GM04503 (cell line): ENCODE measurements around the gene ENPP5.

Experiments used
- DNase-seq: peaks from one replicate; pipeline ENCODE4 v3.0.0-alpha.2; 2012; ENCODE audit warnings: low read depth

ENPP5 gene, protein sequence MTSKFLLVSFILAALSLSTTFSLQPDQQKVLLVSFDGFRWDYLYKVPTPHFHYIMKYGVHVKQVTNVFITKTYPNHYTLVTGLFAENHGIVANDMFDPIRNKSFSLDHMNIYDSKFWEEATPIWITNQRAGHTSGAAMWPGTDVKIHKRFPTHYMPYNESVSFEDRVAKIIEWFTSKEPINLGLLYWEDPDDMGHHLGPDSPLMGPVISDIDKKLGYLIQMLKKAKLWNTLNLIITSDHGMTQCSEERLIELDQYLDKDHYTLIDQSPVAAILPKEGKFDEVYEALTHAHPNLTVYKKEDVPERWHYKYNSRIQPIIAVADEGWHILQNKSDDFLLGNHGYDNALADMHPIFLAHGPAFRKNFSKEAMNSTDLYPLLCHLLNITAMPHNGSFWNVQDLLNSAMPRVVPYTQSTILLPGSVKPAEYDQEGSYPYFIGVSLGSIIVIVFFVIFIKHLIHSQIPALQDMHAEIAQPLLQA

DNA sequence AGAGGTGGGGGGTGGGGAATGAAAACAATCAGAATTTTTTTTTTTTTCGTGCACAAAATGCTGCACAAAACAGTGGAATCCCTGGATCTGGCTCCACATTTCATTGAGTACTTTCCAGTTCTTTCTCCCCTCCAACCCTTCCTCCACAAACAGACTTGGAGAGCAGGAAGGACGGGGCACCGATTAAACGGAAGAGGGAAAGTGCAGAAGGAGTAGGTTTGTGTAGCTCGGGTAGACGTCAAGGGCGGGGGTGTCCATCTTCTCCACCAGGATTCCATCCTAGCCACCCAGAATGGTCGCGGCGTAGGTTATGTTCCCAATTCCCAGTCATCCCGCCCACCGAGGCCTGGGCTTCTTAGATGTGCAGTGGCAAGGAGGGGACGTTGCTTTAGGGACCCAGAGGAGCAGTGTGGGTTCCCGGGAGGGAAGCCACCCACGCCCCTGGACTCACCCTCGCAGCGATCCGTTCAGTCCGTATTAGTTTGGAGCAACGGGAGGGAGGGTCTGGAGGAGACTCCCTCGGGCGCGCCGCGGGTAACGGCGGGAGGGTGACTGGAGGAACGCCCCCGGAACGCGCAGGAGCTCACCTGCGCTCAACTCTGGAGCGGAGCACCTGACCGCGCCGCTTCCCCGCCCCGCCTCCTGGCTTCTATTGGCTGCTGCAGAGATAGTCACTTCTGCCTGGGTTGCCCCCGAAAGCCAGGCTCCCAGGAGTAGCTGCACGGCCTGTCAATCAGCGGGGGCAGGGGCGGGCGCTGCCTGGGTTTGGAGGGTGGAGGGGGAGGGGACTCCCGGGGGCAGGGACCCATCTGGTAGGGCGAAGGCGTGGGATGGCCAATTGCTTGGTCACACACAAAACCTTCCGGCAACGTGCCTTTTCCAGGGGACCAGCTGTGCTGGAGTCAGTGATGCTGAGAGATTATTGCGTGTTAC lies at the start of gene ENPP5:
TSS of gene ENPP5 (minus strand) at position 624 of the 933 bp plus-strand sequence. CDS start 2,718 bp downstream, outside the sequence.
- no peak for DNase-seq

DNA sequence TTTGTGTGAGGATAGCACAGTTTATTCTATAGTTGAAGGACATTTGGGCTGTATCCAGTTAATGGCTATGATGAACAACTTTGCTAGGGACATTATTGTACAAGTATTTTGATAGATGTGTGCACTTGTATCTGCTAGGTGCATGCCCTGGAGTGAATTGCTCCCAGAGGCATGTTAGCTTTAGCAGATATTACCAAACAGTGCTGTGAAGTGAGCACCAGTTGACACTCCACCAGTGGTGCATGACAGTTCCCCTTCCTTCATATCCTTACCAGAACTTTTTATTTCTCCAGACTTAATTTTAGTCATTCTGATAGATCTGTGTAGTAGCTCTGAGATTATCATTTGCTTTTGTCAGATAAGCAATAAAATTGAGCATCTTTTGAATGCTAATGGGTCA lies 48.9 kb upstream of the ENPP5 start:
- DNase-seq, result no peak

DNA sequence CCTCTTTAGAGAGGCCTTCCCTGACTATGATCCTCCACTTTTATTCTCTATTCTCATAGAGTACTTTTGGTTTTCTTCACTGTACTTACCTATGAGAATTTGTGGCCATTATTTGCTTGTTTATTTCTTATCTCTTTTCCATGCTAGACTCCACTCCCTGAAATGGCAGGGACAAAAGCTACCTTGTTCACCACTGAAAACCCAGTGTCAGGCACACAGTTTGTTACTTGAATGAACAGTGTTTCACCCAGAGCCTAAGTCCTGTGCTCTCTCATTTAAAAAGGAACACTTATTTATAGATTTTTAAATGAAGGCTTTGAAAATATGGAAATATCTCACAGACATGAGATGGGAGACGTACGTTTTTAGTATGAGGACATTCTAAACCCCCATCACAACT lies 47.7 kb upstream of the ENPP5 start:
- DNase-seq, result no peak

DNA sequence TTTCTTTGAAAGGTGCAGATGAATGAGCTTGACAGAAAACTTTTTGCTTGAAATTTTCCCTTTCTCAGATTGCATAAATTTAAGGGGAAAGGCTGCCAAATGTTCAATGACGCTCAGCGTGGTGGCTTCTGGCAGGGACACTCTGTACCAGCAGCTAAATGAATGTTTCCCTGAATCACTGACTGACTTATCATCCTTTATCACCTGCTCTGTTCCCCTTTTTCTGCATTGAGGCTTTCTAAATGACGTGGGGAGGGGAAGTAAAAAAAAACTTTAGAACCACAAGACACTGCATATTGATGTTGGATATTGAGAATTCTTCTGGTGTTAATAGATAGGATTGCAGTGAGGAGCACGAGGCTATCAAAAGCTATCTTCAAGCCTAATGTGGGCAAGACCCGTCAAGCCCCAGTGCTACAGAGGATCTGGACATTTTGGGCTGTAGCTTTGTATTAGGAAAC lies 46.9 kb upstream of the ENPP5 start:
- DNase-seq, result no peak

DNA sequence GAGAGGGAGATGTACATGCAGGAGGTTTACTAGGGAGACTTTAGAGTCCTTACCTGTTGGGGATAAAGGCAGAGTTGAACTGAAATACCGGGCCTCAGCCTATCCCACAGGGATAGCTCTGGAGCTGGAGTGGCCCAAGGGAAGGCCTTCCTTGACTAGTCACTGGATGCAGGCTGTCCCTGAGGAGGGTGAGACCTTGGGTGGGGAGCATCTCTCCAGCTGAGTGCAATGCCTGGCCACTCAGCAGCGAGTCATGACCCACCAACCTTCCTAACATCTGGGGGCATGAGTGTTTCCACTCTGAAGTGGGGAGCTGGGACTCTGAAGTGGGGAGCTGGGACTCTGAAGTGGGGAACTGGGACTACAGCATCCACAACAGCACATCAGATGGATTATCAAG lies 46.1 kb upstream of the ENPP5 start:
- DNase-seq, result no peak

DNA sequence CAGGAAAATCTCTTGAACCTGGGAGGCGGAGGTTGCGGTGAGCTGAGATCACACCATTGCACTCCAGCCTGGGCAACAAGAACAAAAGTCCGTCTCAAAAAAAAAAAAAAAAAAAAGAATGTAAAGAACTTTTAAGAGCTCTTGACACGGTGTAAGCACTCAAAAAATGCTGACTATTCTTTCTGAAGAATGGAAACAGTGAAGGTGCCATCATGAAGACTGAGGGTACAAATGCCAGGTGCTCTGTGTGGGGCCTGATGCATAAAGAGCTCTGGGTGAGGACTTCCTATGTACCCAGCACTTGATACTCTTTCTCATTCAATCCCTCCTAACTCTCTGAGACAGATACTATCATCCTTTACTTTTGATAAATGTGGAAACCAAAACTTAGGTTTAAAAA lies 45.0 kb upstream of the ENPP5 start:
- DNase-seq, result no peak

DNA sequence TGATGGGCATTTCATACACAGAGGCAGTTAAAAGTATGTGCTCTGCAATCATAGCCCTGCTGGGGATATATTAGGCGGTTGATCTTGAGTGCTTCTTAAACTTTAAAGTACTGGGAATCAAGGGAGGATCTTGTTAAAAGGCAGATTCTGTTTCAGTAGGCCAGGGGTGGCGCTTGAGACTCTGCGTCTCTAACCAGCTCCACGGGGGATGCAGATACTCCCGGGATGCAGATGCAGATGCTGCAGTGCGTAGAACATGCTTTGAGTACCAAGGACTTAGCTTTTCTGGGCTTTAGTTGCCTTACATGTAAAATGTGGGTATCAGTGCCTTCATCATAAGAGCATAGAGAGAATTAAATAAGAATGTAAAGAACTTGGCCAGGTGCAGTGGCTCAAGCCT lies 44.4 kb upstream of the ENPP5 start:
- no peak for DNase-seq

DNA sequence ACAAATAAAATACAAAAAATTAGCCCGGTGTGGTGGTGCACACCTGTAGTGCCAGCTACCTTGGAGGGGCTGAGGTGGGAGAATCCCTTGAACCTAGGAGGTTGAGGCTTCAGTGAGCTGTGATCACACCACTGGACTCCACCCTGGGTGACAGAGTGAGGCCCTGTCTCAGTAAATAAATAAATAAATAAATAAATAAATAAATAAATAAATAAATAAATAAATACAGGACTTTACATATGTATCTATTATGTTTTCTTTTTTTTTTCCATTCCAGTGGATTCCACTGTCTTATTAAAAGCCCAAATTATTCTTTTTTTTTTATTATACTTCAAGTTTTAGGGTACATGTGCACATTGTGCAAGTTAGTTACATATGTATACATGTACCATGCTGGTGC lies 41.1 kb upstream of the ENPP5 start:
- DNase-seq, result no peak

DNA sequence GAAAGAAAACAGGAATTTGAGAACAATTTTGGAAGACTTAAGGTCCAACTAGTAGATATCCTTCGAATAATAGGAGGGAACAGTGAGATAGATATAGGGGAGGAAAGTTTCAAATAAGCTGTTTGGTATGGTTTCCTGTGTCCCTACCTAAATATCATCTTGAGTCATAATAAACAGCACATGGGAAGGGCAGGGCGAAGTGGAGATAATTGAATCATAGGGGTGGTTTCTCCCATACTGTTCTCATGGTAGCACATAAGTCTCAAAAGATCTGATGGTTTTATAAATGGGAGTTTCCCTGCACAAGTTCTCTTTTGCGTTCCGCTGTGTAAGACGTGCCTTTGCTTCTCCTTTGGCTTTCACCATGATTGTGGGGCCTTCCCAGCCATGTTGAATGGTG lies 39.5 kb upstream of the ENPP5 start:
- no peak for DNase-seq

DNA sequence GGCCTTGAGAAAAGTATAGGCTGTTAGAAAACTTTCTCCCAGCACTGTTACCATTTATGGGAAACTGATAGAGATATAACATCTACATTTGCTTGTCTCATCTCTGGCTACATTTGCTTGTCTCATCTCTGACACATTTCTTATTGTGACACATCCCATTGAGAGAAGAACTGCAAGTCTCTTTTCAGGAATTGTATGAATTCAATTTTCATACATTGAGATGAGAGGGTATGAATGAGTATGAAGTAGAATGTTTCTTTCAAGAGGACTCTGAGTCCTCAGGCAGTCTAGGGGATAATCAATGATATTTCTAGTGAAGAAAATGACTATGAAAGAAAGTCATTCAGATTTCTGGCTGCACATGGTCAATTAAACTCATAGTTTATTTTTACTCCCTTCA lies 37.5 kb upstream of the ENPP5 start:
- DNase-seq, result no peak

DNA sequence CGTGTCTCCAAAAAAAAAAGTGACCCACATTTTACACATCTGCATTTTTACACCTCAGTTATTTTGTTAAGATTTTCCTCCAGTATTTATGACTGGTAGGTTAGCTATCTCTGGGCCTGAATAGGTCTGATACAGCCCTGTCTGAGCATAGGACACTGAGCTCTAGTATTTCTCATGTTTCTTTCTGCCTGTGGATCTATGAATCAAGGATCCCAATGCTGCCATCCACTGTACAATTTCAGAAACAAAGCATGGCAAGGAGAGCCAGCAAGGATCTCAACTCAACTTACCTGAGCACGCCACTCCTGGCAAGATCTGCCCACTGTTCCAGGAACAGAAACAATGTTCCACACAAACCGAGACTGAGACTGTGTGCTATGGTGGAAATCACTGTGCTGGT lies 36.4 kb upstream of the ENPP5 start:
- DNase-seq, result no peak

DNA sequence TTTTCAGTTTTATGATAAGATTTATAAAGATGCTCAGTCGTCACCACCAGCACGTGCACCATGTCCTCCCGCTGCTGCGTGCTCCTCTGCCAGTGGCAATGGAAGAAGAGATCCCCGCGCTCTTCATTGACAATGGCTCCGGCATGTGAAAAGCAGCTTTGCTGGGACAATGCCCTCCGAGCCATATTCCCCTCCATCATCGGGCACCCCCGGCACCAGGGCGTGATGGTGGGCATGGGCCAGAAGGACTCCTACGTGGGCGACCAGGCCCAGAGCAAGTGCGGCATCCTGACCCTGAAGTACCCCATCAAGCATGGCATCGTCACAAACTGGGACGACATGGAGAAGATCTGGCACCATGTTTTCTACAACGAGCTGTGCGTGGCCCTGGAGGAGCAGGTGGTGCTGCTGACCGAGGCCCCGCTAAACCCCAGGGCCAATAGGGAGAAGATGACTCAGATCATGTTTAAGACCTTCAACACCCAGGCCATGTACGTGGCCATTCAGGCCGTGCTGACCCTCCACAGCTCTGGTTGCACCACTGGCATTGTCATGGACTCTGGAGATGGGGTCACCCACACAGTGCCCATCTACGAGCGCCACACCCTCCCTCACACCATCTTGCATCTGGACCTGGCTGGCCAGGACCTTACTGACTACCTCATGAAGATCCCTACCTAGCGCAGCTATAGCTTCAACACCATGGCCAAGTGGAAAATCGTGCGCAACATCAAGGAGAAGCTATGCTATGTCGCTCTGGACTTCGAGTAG lies 34.3 kb upstream of the ENPP5 start:
- no peak for DNase-seq

DNA sequence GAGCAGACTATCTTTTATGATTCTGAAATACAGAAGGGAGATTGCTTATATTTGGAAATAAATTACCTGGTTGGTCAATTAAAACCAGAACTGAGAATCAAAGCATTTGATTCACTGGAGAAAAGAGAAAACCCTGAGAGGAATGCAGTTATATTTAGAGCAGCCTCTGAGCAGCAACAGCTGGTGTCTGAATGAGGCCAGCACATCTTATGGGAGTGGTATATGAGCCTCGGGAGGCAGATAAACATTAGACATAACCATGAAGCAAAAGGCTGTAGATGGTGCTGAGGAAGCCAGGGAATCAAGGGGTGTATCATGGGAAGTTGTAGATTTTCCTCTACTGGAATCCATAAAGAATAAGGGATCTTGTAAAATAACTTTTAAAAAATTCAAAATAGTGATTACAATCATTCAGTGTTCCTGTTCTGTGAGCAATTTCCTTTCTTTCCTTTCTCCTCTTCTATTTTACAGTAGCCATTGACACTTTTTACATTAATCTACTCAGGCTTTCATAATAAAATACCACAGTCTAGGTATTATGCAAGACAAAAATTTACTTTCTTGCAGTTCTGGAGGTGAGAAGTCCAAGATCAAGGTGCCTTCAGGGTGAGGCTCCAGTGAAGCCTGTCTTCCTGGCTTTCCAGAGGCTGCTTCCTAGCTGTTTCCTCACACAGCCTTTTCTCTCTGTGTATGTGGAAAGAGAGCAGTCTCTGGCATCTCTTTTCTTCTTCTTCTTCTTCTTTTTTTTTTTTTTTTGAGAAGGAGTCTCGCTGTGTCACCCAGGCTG lies 32.8 kb upstream of the ENPP5 start:
- DNase-seq, result no peak

DNA sequence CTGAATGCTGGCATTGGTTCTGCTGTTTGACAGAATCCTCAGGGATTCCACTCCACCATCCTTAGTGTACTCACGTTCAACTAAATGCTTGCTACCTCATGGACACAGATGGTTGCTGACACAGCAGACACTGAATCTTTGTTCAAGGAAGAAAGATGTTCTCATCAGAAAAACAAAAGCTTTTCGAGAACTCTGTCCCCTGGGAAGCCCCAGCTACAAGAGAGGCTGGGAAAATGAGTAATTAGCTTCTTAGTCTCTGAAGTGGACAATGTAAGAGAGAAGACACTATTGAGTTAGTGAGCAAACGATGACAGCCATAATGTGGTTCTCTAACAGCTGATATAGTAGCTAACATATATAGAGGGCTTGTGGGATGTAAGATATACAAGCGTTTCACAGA lies 30.9 kb upstream of the ENPP5 start:
- DNase-seq, result no peak

DNA sequence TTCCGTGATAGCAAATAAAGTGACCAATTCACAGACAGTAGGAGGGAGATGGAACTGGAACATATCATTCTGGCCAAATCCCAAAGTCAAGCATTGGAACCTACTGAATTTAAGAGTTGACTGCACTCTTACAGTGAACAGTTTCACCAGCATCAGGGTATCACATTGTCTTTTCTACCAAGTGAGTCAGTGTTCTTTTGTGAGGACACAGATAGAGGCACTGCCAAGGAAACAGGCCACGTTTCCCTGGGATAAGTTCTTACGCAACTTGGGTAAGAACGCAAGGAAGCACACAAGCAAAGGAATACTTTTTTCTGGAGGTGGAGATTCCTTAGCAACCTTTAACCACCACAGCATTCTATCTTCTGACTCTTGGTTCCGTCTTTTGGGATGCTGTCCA lies 28.6 kb upstream of the ENPP5 start:
- DNase-seq, result no peak

DNA sequence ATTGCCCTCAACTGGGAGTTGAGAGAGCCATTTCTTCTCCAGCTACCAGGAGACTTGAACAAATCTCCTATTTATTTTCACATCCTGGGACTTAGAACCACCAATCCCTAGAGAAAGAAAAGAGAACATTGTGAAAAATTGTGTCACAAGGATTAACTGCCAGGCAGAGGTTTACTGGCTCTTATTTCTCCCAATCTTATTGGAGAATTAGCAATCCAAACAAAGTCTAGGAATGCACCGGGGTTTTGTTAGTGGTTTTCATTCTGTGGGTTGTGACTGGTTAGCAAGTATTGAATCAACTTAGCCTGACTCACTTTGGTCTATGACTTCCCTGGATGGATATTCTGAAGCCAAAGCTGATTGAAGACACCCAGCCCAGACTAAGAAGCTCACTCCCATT lies 21.2 kb upstream of the ENPP5 start:
- DNase-seq, result peak; percentile 85

DNA sequence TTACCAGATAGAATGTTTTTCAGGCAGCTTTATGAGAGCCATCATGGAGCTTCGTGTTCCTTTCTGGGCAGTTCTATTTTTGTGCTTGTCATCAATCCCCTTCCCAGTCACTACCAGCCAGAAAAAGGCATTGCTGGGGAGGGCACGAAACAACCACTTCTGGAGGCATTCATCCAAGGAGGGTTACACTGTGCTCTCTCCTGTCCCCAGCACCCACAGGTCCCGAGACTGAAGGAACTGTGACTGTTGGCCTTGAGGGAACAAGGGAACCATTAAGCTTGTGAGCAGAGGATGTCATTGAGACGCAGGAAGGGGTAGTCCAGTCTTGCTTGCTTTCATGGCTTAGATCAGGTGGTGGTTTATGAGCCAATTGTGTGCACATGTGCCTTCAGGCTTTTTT lies 20.1 kb upstream of the ENPP5 start:
- DNase-seq, result no peak

DNA sequence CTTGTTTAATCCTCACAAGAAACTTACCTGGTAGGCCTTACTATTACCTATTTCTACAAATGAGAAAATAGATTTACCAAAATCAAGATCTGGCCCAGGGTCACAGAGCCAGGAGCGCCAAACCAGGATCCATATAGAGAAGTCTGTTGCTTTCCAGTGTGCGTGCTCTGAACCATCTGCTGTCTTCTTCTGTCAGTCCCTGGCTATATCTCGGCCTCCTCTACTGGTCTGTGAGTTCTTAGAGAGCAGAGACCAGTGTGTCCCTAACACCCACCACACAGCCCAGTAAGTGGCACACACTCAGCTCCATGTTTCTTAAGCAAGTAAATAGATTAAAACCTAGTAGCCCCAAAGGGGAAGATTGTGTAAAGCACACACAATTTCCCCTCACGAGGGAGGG lies 18.9 kb upstream of the ENPP5 start:
- DNase-seq, result no peak

DNA sequence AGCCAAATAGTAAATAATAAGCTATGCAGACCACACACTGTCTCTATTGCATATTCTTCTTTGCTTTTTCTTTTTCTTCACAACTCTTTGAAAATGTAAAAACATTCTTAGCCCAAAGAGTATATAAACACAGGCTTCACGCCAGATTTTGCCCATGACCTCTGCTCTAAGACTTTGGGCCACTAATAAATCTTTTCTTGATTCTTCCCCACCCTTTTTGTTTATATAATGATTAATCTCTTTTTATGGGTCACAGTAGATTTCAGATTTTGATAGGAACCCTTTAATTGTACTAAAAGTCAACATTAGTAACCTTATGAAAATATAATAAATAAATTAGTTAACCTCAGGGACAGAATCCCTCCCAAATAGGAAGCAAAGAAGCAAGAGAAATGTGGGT lies 15.8 kb upstream of the ENPP5 start:
- no peak for DNase-seq

DNA sequence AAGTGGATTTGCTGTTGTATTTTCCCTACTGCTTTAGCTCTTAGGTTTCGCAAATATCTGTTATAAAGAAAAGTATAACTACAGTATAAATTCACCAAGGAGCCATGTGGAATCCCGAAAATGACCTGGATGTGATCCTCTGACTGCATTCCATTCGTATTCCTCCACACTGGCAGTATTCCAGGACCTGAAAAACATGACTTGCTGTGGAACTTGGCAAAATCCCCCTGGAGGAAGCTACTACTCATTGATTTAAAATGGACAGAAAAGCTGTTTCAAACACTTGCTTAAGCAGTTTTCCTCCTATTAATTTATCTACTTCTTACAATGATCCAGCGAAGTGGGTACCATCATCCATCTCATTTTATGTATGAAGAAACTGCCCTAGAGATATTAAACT lies 13.3 kb upstream of the ENPP5 start:
- peak; percentile 72 for DNase-seq

DNA sequence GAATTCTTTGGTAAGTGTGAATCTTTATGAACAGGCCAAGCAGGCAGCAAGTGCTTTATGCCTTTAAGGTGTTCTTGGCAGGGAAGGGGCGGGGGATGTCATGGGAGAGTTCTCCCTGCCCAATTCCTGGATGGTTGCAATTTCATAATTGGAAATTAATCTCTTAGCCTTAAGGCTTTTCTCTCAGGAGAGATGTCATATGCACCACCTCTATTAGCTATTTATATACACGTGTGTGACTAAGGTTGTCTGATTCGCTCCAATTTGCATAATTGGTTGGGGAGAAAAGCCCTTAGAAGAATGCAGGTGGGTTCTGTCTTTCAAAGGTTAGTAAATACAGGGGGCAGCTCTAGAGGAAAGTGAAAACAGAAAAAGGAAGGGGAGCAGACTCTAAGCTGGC lies 5.2 kb upstream of the ENPP5 start:
- DNase-seq, result no peak
